Heart left ventricle (tissue), 13 donors: ENCODE results near the gene BCL7C.

Experiments used
- CTCF ChIP-seq, 12 donors: fragments of 200-600 bp; sonication (generic) in 4 of 12; IDR thresholded peaks; one replicate each; pipeline versions ENCODE4 v1.5.0 to v1.8.0; 2018 to 2022; ENCODE audit warnings: antibody characterized with exemption in 12 of 12, mild to moderate bottlenecking in 5 of 12
- POLR2A ChIP-seq, 2 donors: fragments of 450-650 bp; IDR thresholded peaks; one replicate each; pipeline ENCODE4 v1.6.1; 2017; ENCODE audit warnings: antibody characterized with exemption in 2 of 2, mild to moderate bottlenecking in 2 of 2, moderate library complexity in 2 of 2
- donor health status: ischemic (EF 13 %, LVEDD 7.1; RV severe dilation, severe dysfunction).
- donor health status: DM: no; HTN: yes; CAD: no.
- donor health status: DM: no; HTN: no; CAD: no.
- donor health status: ischemic (EF 25% LVEDD 6.9; RV normal size, moderate dysfunction).
- donor health status: ischemic (EF 25% LVEDD 5.7; RV mildly dilated, moderate dysfunction).
- donor health status: ischemic (EF 35%, LVEDD 5.7; RV mildly dilated, moderate dysfunction).
- donor health status: nonischemic (EF 11% LVEDD 7.7; RV severe dilation, severe dysfunction).
- donor health status: DM: yes; HTN: yes; CAD: no.
- donor health status: PGD.
- donor health status: ischemic (EF 29% LVEDD 5.4; RV normal size, mild dysfunction).
- donor health status: nonischemic (EF 23%, LVEDD 6.1; RV moderate dilation, normal function).

GRCh38 chr16:30941600-30942425, 47.9 kb upstream of the BCL7C start:
- TF ChIP-seq POLR2A (IDR thresholded peaks at IDR 0.05) (no peak), CTCF (IDR thresholded peaks at IDR 0.05) (peak; percentile 76 to 94 (median 86))
